ENCODE results near the gene HNRNPA1.

HNRNPA1 gene

DNA sequence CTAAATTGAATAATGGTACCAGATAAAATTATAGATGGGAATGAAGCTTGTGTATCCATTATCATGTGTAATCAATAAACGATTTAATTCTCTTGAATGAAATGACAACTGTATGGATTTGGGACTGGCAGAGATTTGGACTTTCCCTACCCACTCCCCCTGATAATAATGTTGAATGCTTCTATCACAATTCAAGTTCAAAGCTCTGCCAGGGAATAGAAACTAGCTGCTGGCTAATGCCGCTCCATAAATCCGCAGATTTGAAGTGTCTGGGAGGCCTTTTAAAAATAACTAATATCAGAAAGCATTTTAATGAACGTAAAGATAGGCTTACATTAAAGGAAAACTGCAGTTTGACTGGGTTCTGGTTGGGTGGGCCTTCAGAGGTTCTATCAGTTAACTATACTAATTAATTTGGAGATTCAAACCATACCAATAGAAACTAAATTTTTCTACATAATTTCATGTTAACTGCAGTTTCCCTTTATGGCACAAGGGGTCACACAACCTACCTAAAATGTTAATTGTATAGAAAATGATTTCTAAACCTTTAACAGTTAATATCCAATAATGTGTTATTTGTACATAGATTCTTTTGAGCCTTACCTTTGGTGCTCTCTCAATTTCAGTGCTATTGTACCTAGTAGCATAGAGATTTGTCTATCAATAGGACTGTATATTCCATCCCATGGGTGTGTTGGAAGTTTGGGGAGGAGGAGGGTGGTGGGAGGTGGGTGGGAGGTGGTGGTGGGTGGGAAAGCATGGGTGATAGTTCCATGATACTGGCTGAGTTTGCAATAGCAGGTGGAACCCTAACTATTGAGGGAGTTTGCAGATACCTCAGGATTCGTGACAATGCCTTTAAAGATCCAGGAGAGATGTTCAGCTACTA is 4.9 kb downstream of the HNRNPA1 start:
- Histone ChIP-seq H3K4me1 (ENCODE audit: insufficient read depth, insufficient read length) (peaks cover 2% of the 10 kb centered on the region), H3K9ac (ENCODE audit: insufficient read length, low read depth) (no peak overlapping the region)
- TF ChIP-seq YY1 (IDR thresholded peaks at IDR 0.05; ENCODE audit: insufficient read depth, insufficient read length) (no peak), SUZ12 (IDR thresholded peaks at IDR 0.05; ENCODE audit: extremely low read depth, insufficient read depth, insufficient read length) (no peak), ZNF274 (IDR thresholded peaks at IDR 0.05; ENCODE audit: low read depth, low read length) (no peak)

DNA sequence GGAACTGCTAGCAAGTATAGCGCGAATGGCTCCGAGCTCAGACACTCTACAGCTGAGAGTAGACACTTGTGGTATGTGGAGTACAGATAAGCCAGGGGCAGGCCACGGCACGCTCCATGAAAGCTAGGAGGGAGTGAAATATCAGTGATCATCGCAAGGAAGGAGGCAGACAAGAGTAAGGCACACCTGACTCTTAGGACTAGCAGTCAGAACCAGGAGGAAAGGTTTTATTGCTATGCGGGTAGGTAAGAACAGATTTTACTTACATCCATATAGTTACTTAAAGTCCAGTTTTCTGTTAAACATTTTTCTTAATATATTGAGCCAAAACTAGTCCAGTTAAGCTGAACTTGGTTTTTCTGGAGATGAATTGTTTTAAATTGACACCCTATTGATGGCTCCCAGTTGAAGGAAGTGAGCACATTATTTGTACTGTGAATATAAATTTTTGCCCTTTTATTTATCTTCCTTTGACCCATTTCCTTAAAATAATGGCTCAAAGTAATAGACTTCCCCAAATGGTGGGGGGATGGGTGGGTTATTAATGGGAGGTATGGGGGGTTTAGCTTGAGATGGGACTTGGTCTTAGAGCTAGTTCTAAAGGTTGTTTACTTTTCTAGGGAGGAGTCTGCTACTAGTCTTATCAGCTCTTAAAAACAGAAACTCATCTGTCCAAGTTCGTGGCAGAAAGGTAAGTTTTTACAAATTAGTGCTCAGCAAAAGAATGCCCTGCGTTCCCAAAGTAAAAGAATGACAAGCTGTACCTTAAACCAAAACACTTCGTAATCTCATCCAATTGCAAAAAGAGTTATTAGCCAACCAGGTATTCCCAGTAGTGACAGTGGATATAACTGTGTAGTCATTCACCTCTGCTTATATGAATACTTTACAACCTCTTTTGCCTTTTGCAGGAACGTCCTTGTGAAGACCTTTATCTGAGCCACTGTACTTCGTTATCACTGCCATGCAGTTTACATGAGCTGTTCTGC is 5.8 kb downstream of the HNRNPA1 start:
- H3K4me3 ChIP-seq (ENCODE audit: insufficient read length, low read depth): no peak overlapping the region

More for the DNA sequence above, 4.9 kb downstream of the HNRNPA1 start:
- Histone ChIP-seq H3K9me3 (ENCODE audit: insufficient read depth, low read length) (no peaks in the 10 kb centered on the region), H3K36me3 (ENCODE audit: insufficient read depth, insufficient read length, low read length) (peaks cover 72% of the 10 kb centered on the region), H3K27me3 (ENCODE audit: insufficient read depth, insufficient read length) (no peaks in the 10 kb centered on the region), H3K4me3 (ENCODE audit: insufficient read length, low read depth) (no peak overlapping the region)
- DNase-seq (ENCODE audit: low read depth, low spot score): no peak

DNA sequence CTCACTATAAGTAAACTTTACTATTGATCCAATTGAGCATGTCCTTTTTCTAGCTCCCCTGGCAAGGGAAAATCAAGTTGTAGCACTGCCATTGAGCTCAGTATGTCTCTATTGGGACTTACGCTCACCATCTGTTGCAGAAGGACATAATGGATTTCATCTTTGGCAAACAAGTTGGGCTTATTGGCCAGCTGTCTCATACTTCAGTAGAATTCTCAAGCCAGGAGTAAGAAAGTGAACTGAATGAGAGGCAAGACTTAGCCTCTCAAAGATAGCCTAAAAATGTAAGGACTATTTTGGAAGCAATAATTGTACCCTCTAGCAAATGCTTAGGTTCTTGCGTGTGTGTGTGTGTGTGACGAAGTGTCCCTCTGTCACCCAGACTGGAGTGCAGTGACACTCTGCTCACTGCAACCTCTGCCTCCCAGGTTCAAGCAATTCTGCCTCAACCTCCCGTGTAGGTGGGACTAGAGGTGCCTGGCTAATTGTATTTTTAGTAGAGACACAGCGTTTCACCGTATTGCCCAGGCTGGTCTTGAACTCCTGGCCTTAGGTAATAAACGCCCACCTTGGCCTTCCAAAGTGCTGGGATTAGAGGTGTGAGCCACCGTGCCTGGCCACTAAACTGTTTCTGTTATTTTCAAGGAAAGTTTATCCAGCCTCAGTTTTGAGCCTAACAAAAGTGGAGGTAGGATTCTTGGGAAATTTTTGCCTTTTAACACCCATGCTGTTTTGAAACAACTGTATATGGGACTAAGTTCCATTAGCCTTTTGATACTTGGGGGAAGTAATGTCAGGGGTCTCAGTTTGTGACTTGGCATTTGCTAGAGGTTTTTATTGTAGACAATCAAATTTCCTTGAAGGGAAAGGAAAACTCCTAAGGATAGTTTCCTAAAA is 7.0 kb downstream of the HNRNPA1 start:
- Histone ChIP-seq H3K9ac (ENCODE audit: insufficient read length, low read depth) (no peak overlapping the region), H3K4me3 (ENCODE audit: insufficient read length, low read depth) (no peak overlapping the region), H3K27me3 (ENCODE audit: insufficient read depth, insufficient read length) (no peaks in the 10 kb centered on the region), H3K9me3 (ENCODE audit: insufficient read depth, low read length) (no peaks in the 10 kb centered on the region), H3K36me3 (ENCODE audit: insufficient read depth, insufficient read length, low read length) (peaks cover 56% of the 10 kb centered on the region), H3K4me1 (ENCODE audit: insufficient read depth, insufficient read length) (peaks cover 2% of the 10 kb centered on the region)
- no peak for TF ChIP-seq YY1 (IDR thresholded peaks at IDR 0.05; ENCODE audit: insufficient read depth, insufficient read length)
- TF ChIP-seq SUZ12 (IDR thresholded peaks at IDR 0.05; ENCODE audit: extremely low read depth, insufficient read depth, insufficient read length): no peak
- no peak for TF ChIP-seq ZNF274 (IDR thresholded peaks at IDR 0.05; ENCODE audit: low read depth, low read length)
- no peak for DNase-seq (ENCODE audit: low read depth, low spot score)

More for the DNA sequence above, 5.8 kb downstream of the HNRNPA1 start:
- no peak for DNase-seq (ENCODE audit: low read depth, low spot score)
- no peaks in the 10 kb centered on the region for H3K27me3 ChIP-seq (ENCODE audit: insufficient read depth, insufficient read length)
- no peaks in the 10 kb centered on the region for H3K9me3 ChIP-seq (ENCODE audit: insufficient read depth, low read length)
- peaks cover 67% of the 10 kb centered on the region for H3K36me3 ChIP-seq (ENCODE audit: insufficient read depth, insufficient read length, low read length)
- peaks cover 2% of the 10 kb centered on the region for H3K4me1 ChIP-seq (ENCODE audit: insufficient read depth, insufficient read length)
- TF ChIP-seq YY1 (IDR thresholded peaks at IDR 0.05; ENCODE audit: insufficient read depth, insufficient read length) (no peak), ZNF274 (IDR thresholded peaks at IDR 0.05; ENCODE audit: low read depth, low read length) (no peak), SUZ12 (IDR thresholded peaks at IDR 0.05; ENCODE audit: extremely low read depth, insufficient read depth, insufficient read length) (no peak)
- H3K9ac ChIP-seq (ENCODE audit: insufficient read length, low read depth): no peak overlapping the region

DNA sequence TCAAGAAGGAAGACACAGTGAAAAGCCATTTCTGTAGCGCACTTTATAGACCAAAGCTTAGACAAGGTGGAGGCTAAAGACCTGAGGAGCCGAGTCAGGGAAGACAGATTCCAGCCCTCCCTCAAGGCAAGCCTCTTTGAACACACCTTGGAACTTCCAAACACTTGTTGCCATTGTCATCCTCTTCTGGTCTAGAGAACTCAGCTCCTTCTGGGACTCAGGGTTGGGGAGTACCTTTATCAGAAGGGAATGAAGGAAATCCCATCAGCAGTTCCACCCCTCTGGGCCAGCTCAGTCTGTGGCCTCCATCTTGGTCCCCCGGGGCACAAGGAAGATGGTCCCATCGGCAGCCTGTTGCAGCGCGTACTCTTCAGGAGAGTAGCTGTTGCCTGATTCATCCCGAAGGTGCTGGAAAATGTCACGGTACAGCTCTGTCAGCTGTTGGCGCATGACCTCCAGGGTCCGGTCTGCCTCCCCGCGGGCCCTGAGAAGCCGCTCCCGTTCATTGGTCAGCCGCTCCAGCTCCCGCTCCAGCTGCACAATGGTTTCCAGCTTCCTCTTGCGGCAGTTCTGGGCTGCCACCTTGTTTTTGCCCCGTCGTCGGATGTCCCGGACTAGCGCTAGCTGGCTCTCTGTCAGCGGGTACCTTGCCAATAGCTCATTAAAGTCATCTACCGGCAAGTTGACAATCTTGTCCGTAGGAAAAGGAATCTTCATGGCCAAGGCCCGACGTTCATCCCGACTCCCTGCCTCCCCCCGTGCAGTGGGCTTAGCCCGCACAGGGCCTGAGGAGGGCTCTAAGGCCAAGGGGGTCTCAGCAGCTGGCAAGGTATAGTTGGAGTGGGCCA is 11.8 kb downstream of the HNRNPA1 start:
- TF ChIP-seq YY1 (IDR thresholded peaks at IDR 0.05; ENCODE audit: insufficient read depth, insufficient read length) (no peak), ZNF274 (IDR thresholded peaks at IDR 0.05; ENCODE audit: low read depth, low read length) (no peak), SUZ12 (IDR thresholded peaks at IDR 0.05; ENCODE audit: extremely low read depth, insufficient read depth, insufficient read length) (no peak)
- Histone ChIP-seq H3K4me1 (ENCODE audit: insufficient read depth, insufficient read length) (peaks cover 2% of the 10 kb centered on the region), H3K36me3 (ENCODE audit: insufficient read depth, insufficient read length, low read length) (peaks cover 17% of the 10 kb centered on the region), H3K9ac (ENCODE audit: insufficient read length, low read depth) (no peak overlapping the region), H3K9me3 (ENCODE audit: insufficient read depth, low read length) (no peaks in the 10 kb centered on the region), H3K4me3 (ENCODE audit: insufficient read length, low read depth) (no peak overlapping the region), H3K27me3 (ENCODE audit: insufficient read depth, insufficient read length) (no peaks in the 10 kb centered on the region)
- DNase-seq (ENCODE audit: low read depth, low spot score): no peak

DNA sequence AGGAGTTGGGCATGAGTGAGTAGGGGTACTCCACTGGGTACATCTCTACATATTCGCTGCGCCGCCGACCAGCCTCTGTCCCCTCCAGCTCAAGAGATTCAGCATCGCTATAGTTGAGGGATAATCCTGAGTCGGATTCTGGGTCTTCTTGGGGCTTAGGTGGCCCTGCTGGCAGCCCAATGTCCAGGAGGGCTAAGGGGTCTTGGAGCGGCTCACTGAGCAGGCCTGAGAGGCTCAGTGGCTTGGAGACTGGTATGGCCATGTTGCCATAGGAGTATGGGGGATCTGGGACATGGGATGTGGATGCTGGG is 12.4 kb downstream of the HNRNPA1 start:
- H3K9ac ChIP-seq (ENCODE audit: insufficient read length, low read depth): no peak overlapping the region
- no peak for DNase-seq (ENCODE audit: low read depth, low spot score)
- H3K4me3 ChIP-seq (ENCODE audit: insufficient read length, low read depth): no peak overlapping the region
- no peaks in the 10 kb centered on the region for H3K27me3 ChIP-seq (ENCODE audit: insufficient read depth, insufficient read length)
- peaks cover 2% of the 10 kb centered on the region for H3K4me1 ChIP-seq (ENCODE audit: insufficient read depth, insufficient read length)
- no peak for TF ChIP-seq YY1 (IDR thresholded peaks at IDR 0.05; ENCODE audit: insufficient read depth, insufficient read length)
- no peak for TF ChIP-seq SUZ12 (IDR thresholded peaks at IDR 0.05; ENCODE audit: extremely low read depth, insufficient read depth, insufficient read length)
- no peak for TF ChIP-seq ZNF274 (IDR thresholded peaks at IDR 0.05; ENCODE audit: low read depth, low read length)
- peaks cover 12% of the 10 kb centered on the region for H3K36me3 ChIP-seq (ENCODE audit: insufficient read depth, insufficient read length, low read length)
- H3K9me3 ChIP-seq (ENCODE audit: insufficient read depth, low read length): no peaks in the 10 kb centered on the region
